ENCODE data around the gene EPB41L5.

DNA sequence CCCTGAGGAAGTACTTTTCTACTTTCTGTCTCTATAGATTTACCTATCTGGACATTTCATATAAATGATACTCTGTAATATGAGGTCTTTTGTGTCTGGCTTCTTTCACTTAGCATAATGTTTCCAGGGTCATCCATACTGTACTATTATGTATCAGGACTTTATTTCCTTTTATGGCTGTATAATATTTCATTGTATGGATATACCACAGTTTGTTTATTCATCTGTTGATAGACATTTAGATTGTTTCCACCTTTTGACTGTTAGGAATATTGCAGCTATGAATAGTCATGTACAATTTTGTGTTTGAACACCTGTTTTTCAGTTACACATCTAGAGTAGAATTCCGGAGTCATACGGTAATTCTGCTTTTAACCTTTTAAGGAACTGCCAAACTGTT, 136.5 kb downstream of the EPB41L5 start:
- TF ChIP-seq EP300 (IDR thresholded peaks at IDR 0.05) (no peak), POLR2A (IDR thresholded peaks at IDR 0.05) (no peak), POLR2AphosphoS5 (IDR thresholded peaks at IDR 0.05) (no peak)
- TF ChIP-seq, protein P1, sequence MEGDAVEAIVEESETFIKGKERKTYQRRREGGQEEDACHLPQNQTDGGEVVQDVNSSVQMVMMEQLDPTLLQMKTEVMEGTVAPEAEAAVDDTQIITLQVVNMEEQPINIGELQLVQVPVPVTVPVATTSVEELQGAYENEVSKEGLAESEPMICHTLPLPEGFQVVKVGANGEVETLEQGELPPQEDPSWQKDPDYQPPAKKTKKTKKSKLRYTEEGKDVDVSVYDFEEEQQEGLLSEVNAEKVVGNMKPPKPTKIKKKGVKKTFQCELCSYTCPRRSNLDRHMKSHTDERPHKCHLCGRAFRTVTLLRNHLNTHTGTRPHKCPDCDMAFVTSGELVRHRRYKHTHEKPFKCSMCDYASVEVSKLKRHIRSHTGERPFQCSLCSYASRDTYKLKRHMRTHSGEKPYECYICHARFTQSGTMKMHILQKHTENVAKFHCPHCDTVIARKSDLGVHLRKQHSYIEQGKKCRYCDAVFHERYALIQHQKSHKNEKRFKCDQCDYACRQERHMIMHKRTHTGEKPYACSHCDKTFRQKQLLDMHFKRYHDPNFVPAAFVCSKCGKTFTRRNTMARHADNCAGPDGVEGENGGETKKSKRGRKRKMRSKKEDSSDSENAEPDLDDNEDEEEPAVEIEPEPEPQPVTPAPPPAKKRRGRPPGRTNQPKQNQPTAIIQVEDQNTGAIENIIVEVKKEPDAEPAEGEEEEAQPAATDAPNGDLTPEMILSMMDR (IDR thresholded peaks at IDR 0.05): no peak

Data from upper lobe of left lung (tissue), 4 donors.